Measurements from ENCODE around the gene SYNJ2. TPM values are rescaled to one million over a fixed set of nuclear protein-coding genes. Genes with fewer than 3 reads are reported as not detected.
"Not testable (repeated sequence)": the region's sequence is repeated elsewhere in the genome, so short reads cannot be mapped to it uniquely, and the experiment has no call there.

The SYNJ2 gene
- 1 to 10 TPM; 2.6 to 7.5 (median 5.5) TPM for total RNA-seq

DNA sequence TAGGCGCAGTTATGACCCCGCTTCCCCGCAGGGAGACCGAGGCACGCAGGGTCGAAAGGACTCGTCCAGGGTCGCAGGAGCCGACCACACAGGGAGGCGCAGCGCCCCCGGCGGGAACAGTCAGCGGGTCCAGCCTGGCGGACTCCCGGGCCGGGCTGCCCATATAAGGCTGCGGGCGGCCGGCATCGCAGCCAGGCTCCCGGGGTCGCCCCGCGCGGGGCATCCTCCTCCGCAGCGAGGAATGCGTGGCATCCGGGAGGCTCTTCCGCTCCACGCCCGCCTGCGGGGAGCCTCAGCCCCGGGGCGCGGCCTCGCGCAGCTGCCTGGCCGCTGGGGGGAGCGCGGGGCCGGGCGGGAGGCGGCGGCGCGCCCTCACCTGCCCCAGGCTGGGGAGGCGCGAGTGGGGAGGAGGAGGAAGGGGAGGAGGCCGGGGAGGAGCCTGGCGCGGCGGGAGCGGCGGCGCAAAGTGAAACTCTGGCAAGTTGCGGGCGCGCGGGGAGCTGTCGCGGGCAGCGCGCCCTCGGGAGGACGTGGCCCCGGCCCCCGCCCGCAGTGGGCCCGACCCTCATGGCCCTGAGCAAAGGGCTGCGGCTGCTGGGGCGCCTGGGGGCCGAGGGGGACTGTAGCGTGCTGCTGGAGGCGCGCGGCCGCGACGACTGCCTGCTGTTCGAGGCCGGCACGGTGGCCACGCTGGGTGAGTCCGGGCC lies at the start of gene SYNJ2:
Gene SYNJ2 (plus strand): TSS at position 469 of the 707 bp plus-strand sequence. CDS start 99 bp downstream, at position 568.
- DNase-seq (ENCODE audit: low spot score in 2 of 2), result peak; percentile 44 to 94
- intact Hi-C loops (cut with DNase I; ENCODE audit: low total_unique reads), result loop anchor here (5.0 kb wide), 1 partner anchor 81 kb away; no protein-coding TSS in a partner anchor
- 1 to 3% methylated on average over 18 to 54 of the region's 86 CpGs for WGBS, 2 donors
- peak within 1 kb of the TSS; percentile 69 for H3K4me3 ChIP-seq (ENCODE audit: low read depth, poor library complexity, severe bottlenecking)
- TF ChIP-seq, protein P1, sequence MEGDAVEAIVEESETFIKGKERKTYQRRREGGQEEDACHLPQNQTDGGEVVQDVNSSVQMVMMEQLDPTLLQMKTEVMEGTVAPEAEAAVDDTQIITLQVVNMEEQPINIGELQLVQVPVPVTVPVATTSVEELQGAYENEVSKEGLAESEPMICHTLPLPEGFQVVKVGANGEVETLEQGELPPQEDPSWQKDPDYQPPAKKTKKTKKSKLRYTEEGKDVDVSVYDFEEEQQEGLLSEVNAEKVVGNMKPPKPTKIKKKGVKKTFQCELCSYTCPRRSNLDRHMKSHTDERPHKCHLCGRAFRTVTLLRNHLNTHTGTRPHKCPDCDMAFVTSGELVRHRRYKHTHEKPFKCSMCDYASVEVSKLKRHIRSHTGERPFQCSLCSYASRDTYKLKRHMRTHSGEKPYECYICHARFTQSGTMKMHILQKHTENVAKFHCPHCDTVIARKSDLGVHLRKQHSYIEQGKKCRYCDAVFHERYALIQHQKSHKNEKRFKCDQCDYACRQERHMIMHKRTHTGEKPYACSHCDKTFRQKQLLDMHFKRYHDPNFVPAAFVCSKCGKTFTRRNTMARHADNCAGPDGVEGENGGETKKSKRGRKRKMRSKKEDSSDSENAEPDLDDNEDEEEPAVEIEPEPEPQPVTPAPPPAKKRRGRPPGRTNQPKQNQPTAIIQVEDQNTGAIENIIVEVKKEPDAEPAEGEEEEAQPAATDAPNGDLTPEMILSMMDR (IDR thresholded peaks at IDR 0.05), result no peak
- no peak for TF ChIP-seq POLR2A (IDR thresholded peaks at IDR 0.05)

- no peak for DNase-seq (ENCODE audit: low spot score in 2 of 2)
- no peak overlapping the region for H3K4me3 ChIP-seq (ENCODE audit: low read depth, poor library complexity, severe bottlenecking)
- intact Hi-C loops (cut with DNase I; ENCODE audit: low total_unique reads), result no loop called here
- TF ChIP-seq, protein P1 (IDR thresholded peaks at IDR 0.05), result no peak
- no peak for TF ChIP-seq POLR2A (IDR thresholded peaks at IDR 0.05)
- WGBS, 2 donors, result 68 to 71% methylated on average over 2 of the region's 2 CpGs
Measured at GRCh38 chr6:157935786-157936185, 45.9 kb upstream of the SYNJ2 start.

DNA sequence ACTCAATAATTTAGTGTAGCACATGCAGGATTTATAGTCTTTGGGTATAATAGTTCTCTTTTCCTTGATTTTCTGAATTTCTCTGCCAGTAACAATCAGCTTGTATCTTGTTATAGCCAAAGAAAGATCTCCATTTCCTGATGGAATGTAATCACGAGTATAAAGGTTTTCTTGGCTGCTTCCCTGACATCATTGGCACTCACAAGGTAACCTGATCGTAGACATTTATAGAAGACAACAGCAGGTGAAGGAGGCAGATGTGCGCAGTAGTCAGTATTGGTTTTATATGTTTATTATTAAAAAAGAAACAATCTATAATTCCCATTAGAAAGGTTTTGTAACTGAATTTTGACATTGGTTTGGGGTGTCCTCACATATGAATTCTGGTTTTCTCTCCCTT lies 44.3 kb upstream of the SYNJ2 start:
- DNase-seq (ENCODE audit: low spot score in 2 of 2), result no peak
- intact Hi-C loops (cut with DNase I; ENCODE audit: low total_unique reads), result no loop called here
- no peak overlapping the region for H3K4me3 ChIP-seq (ENCODE audit: low read depth, poor library complexity, severe bottlenecking)
- no peak for TF ChIP-seq POLR2A (IDR thresholded peaks at IDR 0.05)
- TF ChIP-seq, protein P1 (IDR thresholded peaks at IDR 0.05), result no peak
- WGBS, 2 donors, result 76 to 85% methylated on average over 3 of the region's 3 CpGs

GRCh38 chr6:157937916-157938315 lies 43.7 kb upstream of the SYNJ2 start:
- 92 to 96% methylated on average over 6 of the region's 6 CpGs for WGBS, 2 donors
- DNase-seq (ENCODE audit: low spot score in 2 of 2), result no peak
- no peak for TF ChIP-seq POLR2A (IDR thresholded peaks at IDR 0.05)
- TF ChIP-seq, protein P1 (IDR thresholded peaks at IDR 0.05), result no peak
- intact Hi-C loops (cut with DNase I; ENCODE audit: low total_unique reads), result no loop called here
- no peak overlapping the region for H3K4me3 ChIP-seq (ENCODE audit: low read depth, poor library complexity, severe bottlenecking)

- intact Hi-C loops (cut with DNase I; ENCODE audit: low total_unique reads); H3K4me3 ChIP-seq (ENCODE audit: low read depth, poor library complexity, severe bottlenecking); DNase-seq (ENCODE audit: low spot score in 2 of 2): not testable (repeated sequence)
- WGBS, 2 donors, result 88 to 90% methylated on average over 12 of the region's 12 CpGs
Measured at GRCh38 chr6:157940375-157941036, 41.2 kb upstream of the SYNJ2 start.

GRCh38 chr6:157941101-157941863 lies 40.4 kb upstream of the SYNJ2 start:
- DNase-seq (ENCODE audit: low spot score in 2 of 2), result no peak
- intact Hi-C loops (cut with DNase I; ENCODE audit: low total_unique reads), result no loop called here
- no peak overlapping the region for H3K4me3 ChIP-seq (ENCODE audit: low read depth, poor library complexity, severe bottlenecking)
- TF ChIP-seq, protein P1 (IDR thresholded peaks at IDR 0.05), result no peak
- TF ChIP-seq POLR2A (IDR thresholded peaks at IDR 0.05), result no peak
- WGBS, 2 donors, result 85 to 87% methylated on average over 13 of the region's 13 CpGs
